Jurkat, Clone E6-1 (cell line): ENCODE data around the gene MAGT1. TPM values are rescaled to one million over a fixed set of nuclear protein-coding genes. Genes with fewer than 3 reads are reported as not detected.
"Not testable (repeated sequence)": the region's sequence is repeated elsewhere in the genome, so short reads cannot be mapped to it uniquely, and the experiment has no call there.

ENCODE experiments used
- DNase-seq: peaks from one replicate; pipeline ENCODE4 v3.0.0-alpha.2; 2011; ENCODE audit warnings: low read depth, low spot score
- H3K4me3 ChIP-seq: 2 replicates; pipeline ENCODE4 v1.5.1; 2011; ENCODE audit warnings: mild to moderate bottlenecking, low read length, control low read depth, moderate library complexity
- polyA plus RNA-seq: library from polyadenylated mRNA; unstranded; fragments of >200 nt; gene quantifications from one replicate; pipeline ENCODE4 v1.2.1, GENCODE V29; 2012; ENCODE audit warnings: missing spikeins; ENCODE audit not compliant: insufficient read length, insufficient read depth

MAGT1 gene
- 27.6 TPM for polyA plus RNA-seq

DNA sequence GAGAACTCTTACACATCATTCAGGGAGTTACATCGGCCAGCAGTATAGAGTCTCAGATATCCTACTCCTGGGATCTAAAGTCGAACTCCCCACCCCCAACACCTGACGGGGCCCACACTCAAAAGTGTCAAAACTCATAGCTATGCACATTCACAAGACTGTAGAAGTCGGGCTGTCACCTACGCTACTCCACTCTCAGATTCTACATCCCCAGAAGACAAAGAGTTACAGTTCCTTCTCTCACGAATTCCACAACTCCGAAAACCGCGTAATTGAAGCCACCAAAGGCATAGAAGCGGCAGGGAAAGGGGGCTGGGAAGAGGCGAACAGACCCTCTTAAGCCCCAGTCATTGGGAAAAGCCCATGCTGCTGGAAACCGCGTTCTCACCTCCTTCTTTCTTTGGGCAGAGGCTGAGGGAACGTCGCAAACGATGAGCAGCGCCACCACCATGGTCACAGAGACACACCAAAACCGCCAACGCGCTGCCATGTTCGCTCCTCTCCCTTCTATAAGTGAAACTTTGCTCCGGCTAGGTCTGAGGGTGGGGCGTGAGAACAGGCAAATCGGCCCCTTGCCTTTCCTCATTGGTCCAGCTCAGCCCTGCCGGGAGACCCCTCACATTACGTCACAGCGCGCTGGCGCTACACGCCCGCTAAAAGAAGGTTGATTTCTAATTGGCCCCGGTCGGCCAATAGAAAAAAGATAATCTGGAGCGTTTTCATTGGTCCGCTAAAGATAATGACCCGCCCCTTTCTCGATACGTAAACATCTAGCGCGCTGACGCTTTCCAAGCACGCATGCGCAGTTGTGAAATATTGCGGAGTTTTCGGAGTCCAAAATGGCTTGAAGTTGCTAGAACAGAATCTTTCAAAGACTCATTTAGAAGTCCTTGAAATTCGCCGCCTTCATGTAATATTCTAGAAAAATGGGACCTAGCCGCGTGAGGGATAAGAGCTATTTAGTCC is at the start of gene MAGT1:
TSS of gene MAGT1 (minus strand) at position 515 of the 966 bp plus-strand sequence. CDS start at position 490, 25 bp downstream.
- DNase-seq = peak; percentile 96
- peak within 1 kb of the TSS; percentile 86 for H3K4me3 ChIP-seq

- H3K4me3 ChIP-seq, DNase-seq: not testable (repeated sequence)
Observed at GRCh38 chrX:77945031-77945430, 49.8 kb upstream of the MAGT1 start.

DNA sequence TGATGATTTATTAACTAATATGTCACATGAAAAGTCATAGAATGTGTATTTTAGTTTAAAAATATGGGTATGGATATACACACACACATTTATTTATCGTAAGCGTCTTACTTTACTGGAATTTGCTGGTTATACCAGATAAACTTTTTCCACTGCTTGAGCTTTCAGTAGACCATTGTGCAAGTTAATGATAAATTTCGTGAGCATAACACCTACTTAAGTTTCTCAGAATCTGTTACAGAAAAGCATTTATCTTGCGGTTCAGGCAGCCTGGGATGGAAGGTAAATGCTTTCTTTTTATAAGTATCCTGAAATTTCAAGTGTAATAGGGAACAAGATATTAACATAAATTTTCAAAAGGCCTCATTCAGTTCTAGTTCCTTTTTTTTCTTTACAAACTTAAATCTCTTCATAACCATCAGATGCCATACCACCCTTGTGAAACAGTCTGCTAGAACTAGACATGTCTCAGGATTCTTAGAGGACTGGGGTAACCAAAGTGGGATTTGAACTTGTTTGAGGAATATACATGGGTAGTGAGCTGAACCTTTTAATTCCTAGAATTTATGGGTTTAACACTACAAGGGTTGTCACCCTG is 42.9 kb upstream of the MAGT1 start:
- H3K4me3 ChIP-seq = no peak overlapping the region
- DNase-seq = no peak

- no peak overlapping the region for H3K4me3 ChIP-seq
- no peak for DNase-seq
Observed at GRCh38 chrX:77937291-77937690, 42.1 kb upstream of the MAGT1 start.

- H3K4me3 ChIP-seq = no peak overlapping the region
- no peak for DNase-seq
Observed at GRCh38 chrX:77936299-77936698, 41.1 kb upstream of the MAGT1 start.

- no peak overlapping the region for H3K4me3 ChIP-seq
- DNase-seq = no peak
Observed at GRCh38 chrX:77935886-77936285, 40.7 kb upstream of the MAGT1 start.

- H3K4me3 ChIP-seq = no peak overlapping the region
- no peak for DNase-seq
Observed at GRCh38 chrX:77930581-77930980, 35.3 kb upstream of the MAGT1 start.

DNA sequence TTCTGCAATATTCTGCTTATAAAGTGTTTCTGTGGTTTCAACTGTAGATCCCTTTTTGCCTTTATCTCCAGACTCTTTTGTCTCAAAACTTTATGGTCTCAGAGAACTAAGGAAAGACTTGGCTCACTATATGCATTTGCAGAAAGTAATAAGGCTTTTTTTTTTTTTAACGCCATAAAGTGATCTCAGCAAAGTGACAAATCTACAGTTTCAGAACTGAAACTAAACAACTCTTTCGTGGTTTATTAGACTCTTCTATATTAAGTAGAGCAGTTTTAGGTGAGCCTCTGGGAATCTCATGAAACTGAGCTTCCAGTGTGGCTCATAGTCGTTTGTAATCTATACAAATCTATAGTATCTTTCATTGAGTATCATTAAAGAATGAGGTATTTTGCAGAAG is 30.5 kb upstream of the MAGT1 start:
- H3K4me3 ChIP-seq = no peak overlapping the region
- no peak for DNase-seq

DNA sequence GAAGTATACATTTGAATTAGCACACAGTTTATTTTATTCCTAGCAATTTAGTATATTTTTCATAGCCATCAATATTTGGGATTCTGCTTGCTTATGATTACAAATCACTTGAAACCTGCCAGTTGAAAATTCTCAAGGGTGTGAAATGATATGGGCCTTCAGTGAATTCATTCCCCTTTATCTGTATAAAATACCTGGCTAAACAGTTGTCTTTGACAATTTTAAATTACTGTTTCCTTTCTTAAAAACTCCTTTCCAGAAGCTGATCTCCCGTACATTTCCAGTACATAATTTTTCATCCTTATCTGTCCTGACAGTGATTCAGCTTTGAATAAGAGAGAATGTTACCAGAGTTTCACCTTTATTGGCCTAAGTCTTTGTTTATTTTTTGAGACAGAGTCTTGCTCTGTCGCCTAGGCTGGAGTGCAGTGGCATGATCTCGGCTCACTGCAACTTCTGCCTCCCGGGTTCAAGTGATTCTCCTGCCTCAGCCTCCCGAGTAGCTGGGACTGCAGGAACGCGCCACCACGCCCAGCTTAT is 29.2 kb upstream of the MAGT1 start:
- DNase-seq = no peak

DNA sequence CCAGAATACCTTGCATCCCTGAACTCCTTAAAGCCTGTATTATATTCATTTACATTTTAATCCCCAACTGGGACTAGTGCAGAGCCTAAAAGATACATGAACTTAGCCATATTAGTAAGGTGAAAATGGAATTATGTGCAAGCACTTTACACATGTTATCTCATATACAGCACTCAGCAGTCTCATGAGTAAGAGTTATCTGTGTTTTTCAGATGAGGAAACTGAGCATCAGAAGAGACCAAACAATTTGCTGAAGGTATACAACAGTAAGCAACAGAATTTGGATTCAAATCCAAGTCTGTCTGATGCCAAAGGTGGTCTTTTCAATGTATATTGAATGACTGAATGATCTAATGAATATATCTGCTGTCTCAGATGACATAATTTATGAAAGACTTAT is 27.6 kb upstream of the MAGT1 start:
- DNase-seq = no peak
- H3K4me3 ChIP-seq = no peak overlapping the region

More for the DNA sequence above, 29.2 kb upstream of the MAGT1 start:
- H3K4me3 ChIP-seq = no peak overlapping the region

- not testable (repeated sequence) for H3K4me3 ChIP-seq, DNase-seq
Observed at GRCh38 chrX:77919370-77919769, 24.1 kb upstream of the MAGT1 start.

DNA sequence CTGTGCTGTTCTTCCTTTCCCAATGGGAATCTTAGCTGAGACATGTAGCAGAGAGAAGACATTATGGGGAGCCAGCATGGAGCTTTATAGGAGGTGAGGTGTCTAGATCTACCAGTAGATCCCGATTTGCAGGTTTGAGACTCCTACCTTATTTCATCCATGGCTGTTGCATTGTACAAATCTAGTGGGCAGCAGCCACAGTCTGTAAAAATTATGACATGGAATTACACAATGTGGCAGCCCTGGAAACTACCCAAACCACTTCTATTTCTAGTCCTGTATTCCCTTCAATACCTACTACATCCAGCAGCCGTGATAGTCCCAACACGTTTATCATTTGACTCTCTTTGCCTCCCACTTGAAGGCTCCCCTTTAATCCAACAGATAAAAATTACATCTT is 23.3 kb upstream of the MAGT1 start:
- DNase-seq = no peak

GRCh38 chrX:77917294-77917933 is 22.2 kb upstream of the MAGT1 start:
- DNase-seq = no peak
- no peak overlapping the region for H3K4me3 ChIP-seq

More for the DNA sequence above, 23.3 kb upstream of the MAGT1 start:
- H3K4me3 ChIP-seq = no peak overlapping the region

GRCh38 chrX:77910108-77910840 is 15.0 kb upstream of the MAGT1 start, which contains the start of gene ATP7A:
ATP7A (plus strand) TSS chrX:77910693; CDS start chrX:77971642, 60,949 bp downstream.
- peak within 1 kb of the TSS; percentile 80 for H3K4me3 ChIP-seq
- peak; percentile 90 for DNase-seq

- DNase-seq = no peak
- no peak overlapping the region for H3K4me3 ChIP-seq
Observed at GRCh38 chrX:77901506-77901905, 6.3 kb upstream of the MAGT1 start.

- H3K4me3 ChIP-seq = peak overlapping the region; percentile 85
- DNase-seq = no peak
Observed at GRCh38 chrX:77900688-77901087, 5.5 kb upstream of the MAGT1 start.

DNA sequence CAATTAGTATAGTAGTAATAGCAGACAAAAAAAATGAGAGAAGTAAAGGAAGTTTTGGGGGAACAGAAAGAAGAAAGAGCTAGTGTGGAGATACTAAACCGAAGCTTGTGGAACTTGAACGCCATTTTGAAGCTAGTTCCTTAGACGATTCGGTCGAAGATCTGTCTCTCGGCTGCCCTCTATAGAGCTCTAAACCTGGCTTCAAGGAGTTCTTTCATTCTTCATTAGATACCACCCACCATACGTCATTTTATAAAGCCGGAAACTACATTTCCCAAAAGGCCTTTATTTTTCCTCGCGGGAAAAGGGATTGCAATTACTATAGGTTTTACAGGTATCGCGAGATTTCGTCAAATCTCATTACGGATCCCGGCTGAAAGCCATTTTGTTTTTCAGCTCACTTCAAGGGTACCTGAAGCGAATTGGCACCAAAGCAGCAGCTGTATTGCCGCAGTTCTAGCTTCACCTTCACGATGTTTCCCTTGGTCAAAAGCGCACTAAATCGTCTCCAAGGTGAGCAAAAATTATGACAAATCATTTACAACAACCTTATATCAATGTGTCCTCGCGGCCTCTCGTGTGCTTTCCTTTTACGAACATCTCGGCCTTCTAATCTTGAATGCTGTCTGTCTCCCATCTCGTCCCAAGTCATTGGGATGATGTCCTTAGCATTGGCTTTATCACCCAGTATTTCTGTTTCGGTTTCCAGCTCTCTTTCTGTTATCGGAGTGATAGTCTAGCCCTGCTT is 4.0 kb upstream of the MAGT1 start, which contains the start of gene COX7B:
TSS of gene COX7B (plus strand) at position 388 of the 748 bp plus-strand sequence. CDS start at position 474, 86 bp downstream.
- peak; percentile 97 for DNase-seq

DNA sequence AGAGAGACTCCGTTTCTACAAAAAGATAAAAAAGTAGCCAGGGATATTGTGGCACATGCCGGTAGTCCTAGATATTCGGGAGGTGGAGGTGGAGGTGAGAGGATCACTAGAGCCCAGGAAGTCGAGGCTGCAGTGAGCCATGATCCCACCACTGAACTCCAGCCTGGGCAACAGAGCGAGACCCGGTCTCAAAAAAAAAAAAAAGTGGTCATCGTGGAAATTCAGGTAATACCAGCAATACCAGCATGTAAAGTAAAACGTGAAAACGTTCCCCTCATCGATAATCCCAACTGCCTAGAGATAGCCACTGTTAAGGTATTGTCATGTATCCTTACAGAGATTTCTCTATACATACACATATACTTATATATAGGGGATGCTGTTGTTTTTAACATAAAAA is 1.5 kb downstream of the MAGT1 start:
- DNase-seq = no peak
- H3K4me3 ChIP-seq = peak overlapping the region; percentile 86

More for the DNA sequence above, 4.0 kb upstream of the MAGT1 start, which contains the start of gene COX7B:
- peak within 1 kb of the TSS; percentile 85 for H3K4me3 ChIP-seq
